Liver (tissue), 3 donors: ENCODE data around the gene OR13D1.

Source experiments
- CTCF ChIP-seq: fragments of 150-350 bp; IDR thresholded peaks from 2 replicates; pipeline ENCODE4 v1.5.1; 2017; ENCODE audit warnings: improper control_type of control experiment, low read depth, low read length; ENCODE audit not compliant: missing input control
- GABPA ChIP-seq, 2 donors: IDR thresholded peaks in 1 of 2; conservative IDR thresholded peaks in 1 of 2; 2 replicates each; pipeline ENCODE4 v1.6.1; 2016; ENCODE audit warnings: antibody characterized with exemption in 2 of 2, mild to moderate bottlenecking in 1 of 2, moderate library complexity in 1 of 2
- JUND ChIP-seq, 2 donors: IDR thresholded peaks; 2 replicates each; pipeline ENCODE4 v1.6.1; 2016; ENCODE audit warnings: antibody characterized with exemption in 2 of 2
- MAX ChIP-seq: IDR thresholded peaks from 2 replicates; pipeline ENCODE4 v1.6.1; 2016; ENCODE audit warnings: antibody characterized with exemption
- RAD21 ChIP-seq, 2 donors: IDR thresholded peaks; 2 replicates each; pipeline ENCODE4 v1.6.1; 2016; ENCODE audit warnings: antibody characterized with exemption in 2 of 2, mild to moderate bottlenecking in 2 of 2
- TAF1 ChIP-seq: conservative IDR thresholded peaks from 2 replicates; pipeline ENCODE4 v1.6.1; 2016; ENCODE audit warnings: antibody characterized with exemption, mild to moderate bottlenecking
- YY1 ChIP-seq: IDR thresholded peaks from 2 replicates; pipeline ENCODE4 v1.6.1; 2016; ENCODE audit warnings: antibody characterized with exemption, mild to moderate bottlenecking
- donor health status: healthy.
- donor health status: healthy.

- TF ChIP-seq CTCF (no peak), TAF1 (no peak), JUND (IDR thresholded peaks at IDR 0.05) (no peak), RAD21 (IDR thresholded peaks at IDR 0.05) (no peak), MAX (no peak), GABPA (IDR thresholded peaks at IDR 0.05 in 1 of 2, conservative IDR thresholded peaks at IDR 0.05 in 1 of 2) (no peak), YY1 (no peak)
Measured at GRCh38 chr9:104686081-104686480, 8.2 kb upstream of the OR13D1 start.
